Thyroid gland (tissue), 4 donors: Measurements from ENCODE around the gene AADACL2. TPM values are rescaled to one million over a fixed set of nuclear protein-coding genes. Genes with fewer than 3 reads are reported as not detected.
A peak's percentile ranks its signal among the peaks of the same experiment; 100 is the strongest.

ENCODE experiments used
- DNase-seq, 2 donors: peaks; one replicate each; pipeline ENCODE4 v3.0.0-alpha.2; 2019
- H3K27ac ChIP-seq, 3 donors: fragments of 200-600 bp; sonication (generic); 1 replicate in 2 of 3; 2 replicates in 1 of 3; pipeline ENCODE4 v1.5.1; 2016 to 2019; ENCODE audit warnings: mild to moderate bottlenecking in 1 of 3, moderate library complexity in 1 of 3
- H3K27me3 ChIP-seq: fragments of 200-600 bp; sonication (generic); one replicate; pipeline ENCODE4 v1.5.1; 2019
- H3K36me3 ChIP-seq, 2 donors: fragments of 200-600 bp; sonication (generic); one replicate each; pipeline ENCODE4 v1.5.1; 2016 to 2019
- H3K4me1 ChIP-seq, 2 donors: fragments of 200-600 bp; sonication (generic); one replicate each; pipeline ENCODE4 v1.5.1; 2017 to 2019
- H3K4me3 ChIP-seq, 3 donors: fragments of 200-600 bp; sonication (generic); replicated peaks in 1 of 3; 1 replicate in 2 of 3; 2 replicates in 1 of 3; pipeline ENCODE4 v1.5.1; 2016; ENCODE audit warnings: mild to moderate bottlenecking in 1 of 3
- H3K9me3 ChIP-seq: fragments of 200-600 bp; sonication (generic); one replicate; pipeline ENCODE4 v1.5.1; 2017
- POLR2A ChIP-seq, 2 donors: fragments of 450-650 bp; IDR thresholded peaks; one replicate each; pipeline ENCODE4 v1.6.1; 2017; ENCODE audit warnings: antibody characterized with exemption in 2 of 2, mild to moderate bottlenecking in 2 of 2, moderate library complexity in 1 of 2
- WGBS, 2 donors: methylation state at CpG; one replicate each; pipeline ENCODE4 v1.1.5; 2017; 5-methylcytosine and 5-hydroxymethylcytosine counted together
- intact Hi-C: fragments of 100-400 bp; cut with DNase I; formaldehyde crosslinking; loops from one replicate; pipeline ENCODE4 v1.15.1; 2023
- total RNA-seq, 4 donors: library from RNA; depleted of rRNA; stranded (reverse); fragments of >200 nt; gene quantifications; one replicate each; pipeline ENCODE4 v1.2.3, GENCODE V29; 2016
- TF ChIP-seq, protein P1 (sequence below), 6 experiments: fragments of 200-600 bp in 3 of 6; fragments of 450-650 bp in 3 of 6; sonication (generic) in 3 of 6; IDR thresholded peaks; one replicate each; pipeline ENCODE4 v1.5.1; 2016 to 2019; ENCODE audit warnings: antibody characterized with exemption in 6 of 6, mild to moderate bottlenecking in 2 of 6, inconsistent platforms in 1 of 6, moderate library complexity in 1 of 6

AADACL2 gene
- total RNA-seq, 4 donors from 2014 or later: not detected

DNA sequence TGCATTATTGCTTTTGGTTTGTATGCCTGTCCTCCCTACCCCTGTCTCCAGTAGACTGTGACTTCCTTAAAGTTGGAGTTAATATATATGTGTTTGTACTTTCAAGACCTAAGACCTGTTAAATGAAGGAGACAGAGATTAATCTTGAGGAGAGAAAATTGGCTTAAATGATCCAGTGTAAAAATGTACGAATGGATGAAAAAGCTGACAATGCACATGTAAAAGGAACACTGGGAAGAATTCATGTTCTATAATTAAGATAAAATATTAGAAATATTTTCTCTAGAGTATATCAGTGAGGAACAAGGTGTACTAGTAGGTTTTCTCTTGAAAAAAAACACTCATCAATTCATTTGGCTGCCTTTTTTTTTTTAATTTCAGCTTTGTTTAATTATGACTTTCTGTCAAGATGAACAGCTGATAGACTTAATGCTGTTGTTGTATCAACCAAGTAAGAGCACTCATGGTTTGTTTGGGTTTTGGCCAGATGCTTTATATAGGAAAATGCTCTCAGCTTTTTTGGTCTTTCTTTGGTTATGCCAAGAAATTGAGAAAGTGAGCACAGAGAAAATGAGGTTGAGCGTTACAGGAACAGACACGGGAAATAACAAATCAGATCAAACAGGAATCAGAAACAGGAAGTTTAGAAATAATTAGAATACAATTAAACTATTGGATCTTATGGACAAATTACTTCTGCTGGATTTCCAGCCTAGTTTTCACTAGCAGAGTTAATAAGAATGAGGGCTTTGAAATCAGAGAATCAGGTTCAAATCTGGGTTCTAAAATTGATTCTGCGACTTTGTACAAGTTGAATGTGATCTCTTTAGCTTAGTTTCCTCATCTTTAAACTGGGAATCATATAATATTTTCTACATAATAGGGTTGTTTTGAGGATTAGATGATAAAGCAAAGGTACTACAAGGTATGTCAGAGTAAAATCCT lies 41.9 kb downstream of the AADACL2 start:
- Histone ChIP-seq H3K36me3 (no peaks in the 10 kb centered on the region), H3K27me3 (no peaks in the 10 kb centered on the region), H3K9me3 (no peaks in the 10 kb centered on the region), H3K4me3 (no peak overlapping the region), H3K4me1 (peaks cover 23 to 28% of the 10 kb centered on the region in 2 donors), H3K27ac (peak overlapping the region; percentile 7 to 42 (median 33))
- intact Hi-C loops: no loop called here
- 49 to 58% methylated on average over 4 of the region's 4 CpGs for WGBS, 2 donors
- TF ChIP-seq, protein P1, sequence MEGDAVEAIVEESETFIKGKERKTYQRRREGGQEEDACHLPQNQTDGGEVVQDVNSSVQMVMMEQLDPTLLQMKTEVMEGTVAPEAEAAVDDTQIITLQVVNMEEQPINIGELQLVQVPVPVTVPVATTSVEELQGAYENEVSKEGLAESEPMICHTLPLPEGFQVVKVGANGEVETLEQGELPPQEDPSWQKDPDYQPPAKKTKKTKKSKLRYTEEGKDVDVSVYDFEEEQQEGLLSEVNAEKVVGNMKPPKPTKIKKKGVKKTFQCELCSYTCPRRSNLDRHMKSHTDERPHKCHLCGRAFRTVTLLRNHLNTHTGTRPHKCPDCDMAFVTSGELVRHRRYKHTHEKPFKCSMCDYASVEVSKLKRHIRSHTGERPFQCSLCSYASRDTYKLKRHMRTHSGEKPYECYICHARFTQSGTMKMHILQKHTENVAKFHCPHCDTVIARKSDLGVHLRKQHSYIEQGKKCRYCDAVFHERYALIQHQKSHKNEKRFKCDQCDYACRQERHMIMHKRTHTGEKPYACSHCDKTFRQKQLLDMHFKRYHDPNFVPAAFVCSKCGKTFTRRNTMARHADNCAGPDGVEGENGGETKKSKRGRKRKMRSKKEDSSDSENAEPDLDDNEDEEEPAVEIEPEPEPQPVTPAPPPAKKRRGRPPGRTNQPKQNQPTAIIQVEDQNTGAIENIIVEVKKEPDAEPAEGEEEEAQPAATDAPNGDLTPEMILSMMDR (IDR thresholded peaks at IDR 0.05): no peak
- no peak for TF ChIP-seq POLR2A (IDR thresholded peaks at IDR 0.05)
- no peak for DNase-seq

DNA sequence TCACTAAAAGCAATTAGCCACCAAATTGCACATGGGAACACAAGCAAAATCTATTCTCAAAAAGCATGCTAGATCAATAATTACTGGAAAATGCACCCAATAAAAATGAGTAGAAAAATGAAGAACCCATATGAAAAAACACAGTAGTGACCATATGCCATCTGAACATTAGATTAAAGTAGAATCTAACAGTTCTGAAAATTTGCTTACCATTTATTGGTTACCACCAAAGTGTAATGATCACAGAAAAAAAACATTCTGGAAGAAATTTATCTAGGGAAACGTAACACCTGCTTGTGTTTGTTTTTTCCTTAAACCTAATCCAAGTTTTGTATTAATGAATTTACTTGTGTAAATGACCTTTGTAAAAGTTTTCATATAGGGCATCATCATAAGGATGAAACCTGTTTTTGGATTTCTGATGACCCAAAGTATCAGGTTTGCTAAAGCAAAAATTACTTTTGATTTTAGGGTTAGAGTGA lies 42.6 kb downstream of the AADACL2 start:
- Histone ChIP-seq H3K27me3 (no peaks in the 10 kb centered on the region), H3K9me3 (no peaks in the 10 kb centered on the region), H3K4me1 (peaks cover 16 to 21% of the 10 kb centered on the region in 2 donors), H3K27ac (peak overlapping the region in 1 of 3 donors; percentile 42), H3K4me3 (no peak overlapping the region), H3K36me3 (no peaks in the 10 kb centered on the region)
- TF ChIP-seq, protein P1 (IDR thresholded peaks at IDR 0.05): no peak
- WGBS, 2 donors: 87 to 91% methylated on average over 1 of the region's 1 CpG
- intact Hi-C loops: no loop called here
- DNase-seq: no peak

DNA sequence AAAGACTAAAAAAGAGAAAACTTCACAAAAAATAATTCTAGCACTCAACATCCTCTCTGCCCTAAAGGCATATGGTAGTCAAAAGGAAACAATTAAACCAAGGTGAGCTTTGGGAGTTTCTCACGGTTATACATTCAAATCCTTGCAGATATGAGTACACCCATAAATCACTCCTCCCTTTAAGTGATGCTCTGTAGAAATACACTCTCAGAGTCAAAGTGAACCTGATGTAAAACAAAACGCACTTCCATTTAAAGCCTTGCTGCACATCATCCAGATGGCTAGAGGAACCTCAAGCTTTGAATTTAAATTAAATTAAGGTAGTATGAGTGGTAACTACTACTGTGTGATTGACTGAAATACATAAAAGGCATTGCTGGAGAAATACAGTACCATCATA lies 44.2 kb downstream of the AADACL2 start:
- WGBS, 2 donors: 85 to 96% methylated on average over 2 of the region's 2 CpGs
- intact Hi-C loops: no loop called here
- DNase-seq: no peak

DNA sequence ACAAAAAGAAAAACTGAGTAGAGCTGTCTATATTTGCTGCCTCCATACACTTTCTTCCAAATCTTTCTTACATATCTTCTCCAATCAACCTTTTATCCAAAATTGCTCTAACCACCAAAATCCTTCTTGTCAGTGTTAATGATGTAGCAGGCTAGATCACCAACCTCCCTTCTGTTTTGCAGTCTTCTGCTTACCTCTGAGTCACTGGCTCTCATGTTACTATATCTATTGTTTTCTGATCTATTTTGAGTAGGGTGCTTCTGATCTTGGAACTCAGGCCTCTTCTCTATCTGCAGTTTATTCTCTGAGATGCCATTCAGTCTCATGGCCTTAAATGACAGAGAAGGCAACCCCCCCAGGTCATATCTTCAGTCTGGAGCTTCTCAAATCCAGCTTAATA lies 53.9 kb downstream of the AADACL2 start:
- no peaks in the 10 kb centered on the region for H3K36me3 ChIP-seq
- DNase-seq: no peak
- H3K4me1 ChIP-seq: no peaks in the 10 kb centered on the region
- intact Hi-C loops: no loop called here
- H3K27ac ChIP-seq: no peak overlapping the region
- H3K27me3 ChIP-seq: no peaks in the 10 kb centered on the region
- no peak for TF ChIP-seq POLR2A (IDR thresholded peaks at IDR 0.05)
- TF ChIP-seq, protein P1 (IDR thresholded peaks at IDR 0.05): no peak
- H3K9me3 ChIP-seq: no peaks in the 10 kb centered on the region
- no peak overlapping the region for H3K4me3 ChIP-seq

More for the DNA sequence above, 44.2 kb downstream of the AADACL2 start:
- TF ChIP-seq POLR2A (IDR thresholded peaks at IDR 0.05): no peak
- TF ChIP-seq, protein P1 (IDR thresholded peaks at IDR 0.05): no peak
- no peak overlapping the region for H3K4me3 ChIP-seq
- no peak overlapping the region for H3K27ac ChIP-seq
- no peaks in the 10 kb centered on the region for H3K36me3 ChIP-seq
- H3K27me3 ChIP-seq: no peaks in the 10 kb centered on the region
- peaks cover 8% of the 10 kb centered on the region in 2 donors for H3K4me1 ChIP-seq
- H3K9me3 ChIP-seq: no peaks in the 10 kb centered on the region

DNA sequence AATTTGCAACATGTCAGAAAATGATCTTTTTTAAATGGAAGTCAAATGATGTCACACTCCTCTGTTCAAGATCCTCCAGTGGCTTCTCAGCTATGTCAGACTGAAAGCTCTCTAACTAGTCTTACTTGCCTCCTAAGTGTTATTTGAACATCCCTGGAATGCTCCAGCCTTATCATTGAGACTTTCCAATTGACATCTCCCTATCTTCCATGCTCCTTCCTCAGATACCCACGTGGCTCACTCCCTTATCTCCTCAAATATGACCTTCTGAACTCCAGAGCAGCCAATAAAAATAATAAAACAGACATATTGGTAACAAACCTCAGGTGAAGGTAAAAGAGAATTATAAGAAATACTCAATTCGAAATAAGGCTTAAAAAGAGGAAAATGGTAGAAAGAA lies 54.7 kb downstream of the AADACL2 start:
- H3K27ac ChIP-seq: no peak overlapping the region
- no peaks in the 10 kb centered on the region for H3K9me3 ChIP-seq
- no peaks in the 10 kb centered on the region for H3K4me1 ChIP-seq
- H3K36me3 ChIP-seq: no peaks in the 10 kb centered on the region
- H3K4me3 ChIP-seq: no peak overlapping the region
- intact Hi-C loops: no loop called here
- WGBS, 2 donors: 68 to 70% methylated on average over 2 of the region's 2 CpGs
- H3K27me3 ChIP-seq: no peaks in the 10 kb centered on the region
- no peak for DNase-seq
- no peak for TF ChIP-seq POLR2A (IDR thresholded peaks at IDR 0.05)
- TF ChIP-seq, protein P1 (IDR thresholded peaks at IDR 0.05): no peak
